ENCODE measurements around the gene RPS2. TPM values are rescaled to one million over a fixed set of nuclear protein-coding genes. Genes with fewer than 3 reads are reported as not detected.
A peak's percentile ranks its signal among the peaks of the same experiment; 100 is the strongest.

The RPS2 gene
- total RNA-seq, 1 experiment from 2014 or later: 4,395 TPM

- TF ChIP-seq AFF4 (CRISPR knock-in tag; IDR thresholded peaks at IDR 0.05; ENCODE audit: borderline replicate concordance): no peak
- TF ChIP-seq ZNF425 (CRISPR knock-in tag; conservative IDR thresholded peaks at IDR 0.05): no peak
- no peak for TF ChIP-seq NR1H2 (CRISPR knock-in tag; IDR thresholded peaks at IDR 0.05)
- TF ChIP-seq USF2 (CRISPR knock-in tag; IDR thresholded peaks at IDR 0.05): no peak; the same call in 1 of the 2 replicates
- peak; percentile 89 for TF ChIP-seq SP1 (CRISPR knock-in tag; conservative IDR thresholded peaks at IDR 0.05)
- no peak for TF ChIP-seq AR (CRISPR knock-in tag; IDR thresholded peaks at IDR 0.05)
- peak; percentile 58; the same call in 1 of the 2 replicates for TF ChIP-seq MYBL2 (CRISPR knock-in tag; IDR thresholded peaks at IDR 0.05)
- TF ChIP-seq E2F5 (CRISPR knock-in tag; IDR thresholded peaks at IDR 0.05): 0 out of 2 replicates have a peak, but pooled peaks have one; percentile 34
- peak; percentile 49; the same call in 1 of the 2 replicates for TF ChIP-seq USF1 (CRISPR knock-in tag; IDR thresholded peaks at IDR 0.05)
- TF ChIP-seq ZNF532 (CRISPR knock-in tag; IDR thresholded peaks at IDR 0.05; ENCODE audit: borderline replicate concordance): no peak
- TF ChIP-seq ZNF219 (CRISPR knock-in tag; IDR thresholded peaks at IDR 0.05; ENCODE audit: borderline replicate concordance): no peak
- no peak for TF ChIP-seq ATF3 (CRISPR knock-in tag; conservative IDR thresholded peaks at IDR 0.05)
- no peak for TF ChIP-seq EMX1 (CRISPR knock-in tag; IDR thresholded peaks at IDR 0.05)
- no peak for TF ChIP-seq ZBTB43 (CRISPR knock-in tag; IDR thresholded peaks at IDR 0.05)
- TF ChIP-seq FOXP4 (CRISPR knock-in tag; IDR thresholded peaks at IDR 0.05): peak; percentile 86
- TF ChIP-seq RELA (CRISPR knock-in tag; IDR thresholded peaks at IDR 0.05; ENCODE audit: borderline replicate concordance): 0 out of 2 replicates have a peak, but pooled peaks have one; percentile 35
Observed at GRCh38 chr16:1942810-1943726, 21.6 kb downstream of the RPS2 start, which contains the start of gene MSRB1 (continued).
